Stimulated activated CD4-positive, alpha-beta T cell treated with anti-CD3 and anti-CD28 coated beads, Interleukin-1b, Interleukin-23, amount 100 ng/mL, for 4 hours (primary cell): ENCODE measurements around the gene IQCM.

Experiments
- DNase-seq, 2 donors: peaks; one replicate each; pipeline ENCODE4 v3.0.0-alpha.2; 2020; ENCODE audit warnings: low read depth in 2 of 2

IQCM gene

GRCh38 chr4:149768477-149768876 is 47.2 kb downstream of the IQCM start:
- no peak for DNase-seq

GRCh38 chr4:149766135-149766534 is 49.5 kb downstream of the IQCM start:
- DNase-seq = no peak

- DNase-seq = no peak
These were observed 50.0 kb downstream of the IQCM start for GRCh38 chr4:149765630-149766029.

GRCh38 chr4:149755969-149756368 is 59.7 kb downstream of the IQCM start:
- DNase-seq = no peak

GRCh38 chr4:149754526-149754925 is 61.1 kb downstream of the IQCM start:
- no peak for DNase-seq

- DNase-seq = no peak
These were observed 62.9 kb downstream of the IQCM start for GRCh38 chr4:149752729-149753128.

- no peak for DNase-seq
These were observed 64.5 kb downstream of the IQCM start for GRCh38 chr4:149751174-149751573.

GRCh38 chr4:149749784-149750183 is 65.9 kb downstream of the IQCM start:
- no peak for DNase-seq

- DNase-seq = no peak
These were observed 68.0 kb downstream of the IQCM start for GRCh38 chr4:149747646-149748045.

- no peak for DNase-seq
These were observed 69.4 kb downstream of the IQCM start for GRCh38 chr4:149746276-149746675.

- DNase-seq = no peak
These were observed 74.3 kb downstream of the IQCM start for GRCh38 chr4:149741186-149741831.

GRCh38 chr4:149738156-149738555 is 77.5 kb downstream of the IQCM start:
- no peak for DNase-seq

GRCh38 chr4:149735796-149736195 is 79.8 kb downstream of the IQCM start:
- DNase-seq = no peak

- no peak for DNase-seq
These were observed 87.2 kb downstream of the IQCM start for GRCh38 chr4:149728444-149728843.

GRCh38 chr4:149727663-149728062 is 88.0 kb downstream of the IQCM start:
- DNase-seq = no peak

GRCh38 chr4:149723065-149723464 is 92.6 kb downstream of the IQCM start:
- DNase-seq = no peak

GRCh38 chr4:149719806-149720205 is 95.8 kb downstream of the IQCM start:
- no peak for DNase-seq

- DNase-seq = no peak
These were observed 96.3 kb downstream of the IQCM start for GRCh38 chr4:149719357-149719756.

- no peak for DNase-seq
These were observed 97.1 kb downstream of the IQCM start for GRCh38 chr4:149718500-149718899.

- DNase-seq = no peak
These were observed 98.9 kb downstream of the IQCM start for GRCh38 chr4:149716728-149717127.

GRCh38 chr4:149715822-149716585 is 99.6 kb downstream of the IQCM start:
- no peak for DNase-seq

- DNase-seq = no peak
These were observed 102.6 kb downstream of the IQCM start for GRCh38 chr4:149713031-149713430.

- no peak for DNase-seq
These were observed 103.9 kb downstream of the IQCM start for GRCh38 chr4:149711593-149712365.
